ENCODE measurements around the gene ZNF385D.

The ZNF385D gene

DNA sequence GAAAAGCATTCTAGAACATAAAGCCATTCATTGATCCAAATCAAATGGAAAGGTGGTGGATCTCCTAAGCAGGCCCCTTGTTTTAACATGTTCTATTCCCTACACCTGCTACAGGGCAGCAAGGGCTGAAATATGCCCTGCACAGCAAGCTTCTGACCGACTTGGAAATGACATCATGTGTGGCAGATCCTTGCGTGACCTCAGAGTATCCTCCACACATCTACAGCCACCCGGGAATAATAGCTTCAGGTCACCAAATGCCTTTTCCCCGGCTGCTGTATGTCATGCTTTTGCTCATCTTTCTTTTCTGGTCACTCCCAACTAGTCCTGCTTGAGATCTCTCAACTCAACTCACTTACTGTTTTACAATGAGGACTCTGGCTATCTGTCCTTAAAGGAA, 158.2 kb downstream of the ZNF385D start:
- no peak overlapping the region for H3K4me3 ChIP-seq (ENCODE audit: low read depth, low read length)
- TF ChIP-seq, protein P1, sequence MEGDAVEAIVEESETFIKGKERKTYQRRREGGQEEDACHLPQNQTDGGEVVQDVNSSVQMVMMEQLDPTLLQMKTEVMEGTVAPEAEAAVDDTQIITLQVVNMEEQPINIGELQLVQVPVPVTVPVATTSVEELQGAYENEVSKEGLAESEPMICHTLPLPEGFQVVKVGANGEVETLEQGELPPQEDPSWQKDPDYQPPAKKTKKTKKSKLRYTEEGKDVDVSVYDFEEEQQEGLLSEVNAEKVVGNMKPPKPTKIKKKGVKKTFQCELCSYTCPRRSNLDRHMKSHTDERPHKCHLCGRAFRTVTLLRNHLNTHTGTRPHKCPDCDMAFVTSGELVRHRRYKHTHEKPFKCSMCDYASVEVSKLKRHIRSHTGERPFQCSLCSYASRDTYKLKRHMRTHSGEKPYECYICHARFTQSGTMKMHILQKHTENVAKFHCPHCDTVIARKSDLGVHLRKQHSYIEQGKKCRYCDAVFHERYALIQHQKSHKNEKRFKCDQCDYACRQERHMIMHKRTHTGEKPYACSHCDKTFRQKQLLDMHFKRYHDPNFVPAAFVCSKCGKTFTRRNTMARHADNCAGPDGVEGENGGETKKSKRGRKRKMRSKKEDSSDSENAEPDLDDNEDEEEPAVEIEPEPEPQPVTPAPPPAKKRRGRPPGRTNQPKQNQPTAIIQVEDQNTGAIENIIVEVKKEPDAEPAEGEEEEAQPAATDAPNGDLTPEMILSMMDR (conservative IDR thresholded peaks at IDR 0.05; ENCODE audit: low read depth, low read length): no peak
- no peak for DNase-seq (ENCODE audit: low read depth)

DNA sequence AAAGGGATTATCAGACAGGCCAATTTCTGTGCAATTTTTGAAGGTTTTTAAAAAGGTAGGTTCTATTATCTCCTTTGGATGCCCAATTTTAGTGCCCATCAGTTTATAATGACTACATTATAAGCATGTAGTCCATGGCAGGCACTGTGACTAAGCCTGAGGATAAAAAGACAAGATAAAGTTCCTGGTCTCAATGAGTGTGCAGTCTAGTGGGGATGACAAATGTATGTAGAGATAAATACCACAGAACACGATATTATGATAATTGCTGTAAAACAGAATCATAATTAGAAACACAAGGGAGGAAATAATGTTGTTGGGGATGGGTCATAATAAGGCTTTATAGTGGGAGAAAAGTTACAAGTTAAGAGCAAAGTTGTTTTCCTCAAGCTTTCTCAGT, 163.1 kb downstream of the ZNF385D start:
- no peak overlapping the region for H3K4me3 ChIP-seq (ENCODE audit: low read depth, low read length)
- TF ChIP-seq, protein P1 (conservative IDR thresholded peaks at IDR 0.05; ENCODE audit: low read depth, low read length): no peak
- DNase-seq (ENCODE audit: low read depth): no peak

DNA sequence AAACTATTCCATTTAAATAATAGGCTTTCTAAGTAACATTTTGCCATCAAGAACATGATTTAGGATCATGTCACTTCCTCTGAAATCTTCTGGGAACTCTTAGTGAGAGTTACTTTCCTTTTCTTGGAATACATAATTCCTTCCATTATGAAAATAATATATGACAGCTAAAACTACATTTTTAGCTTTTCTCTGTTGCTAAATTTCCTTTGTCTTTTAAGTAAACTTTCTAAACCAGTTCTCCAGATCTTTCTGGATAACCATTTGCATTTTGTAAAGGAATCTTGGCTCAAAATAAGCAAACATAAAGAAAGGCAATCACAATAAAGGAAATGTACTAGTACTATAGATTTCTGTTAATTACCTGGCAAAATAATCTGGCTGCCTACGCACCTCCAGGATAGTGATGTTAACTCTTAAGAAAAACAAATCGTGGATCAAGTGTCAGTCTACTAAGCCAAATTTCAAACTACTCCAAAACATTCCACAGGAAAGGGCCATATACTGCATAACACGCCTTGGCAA, 165.7 kb downstream of the ZNF385D start:
- DNase-seq (ENCODE audit: low read depth): no peak
- H3K4me3 ChIP-seq (ENCODE audit: low read depth, low read length): no peak overlapping the region
- TF ChIP-seq, protein P1 (conservative IDR thresholded peaks at IDR 0.05; ENCODE audit: low read depth, low read length): no peak

DNA sequence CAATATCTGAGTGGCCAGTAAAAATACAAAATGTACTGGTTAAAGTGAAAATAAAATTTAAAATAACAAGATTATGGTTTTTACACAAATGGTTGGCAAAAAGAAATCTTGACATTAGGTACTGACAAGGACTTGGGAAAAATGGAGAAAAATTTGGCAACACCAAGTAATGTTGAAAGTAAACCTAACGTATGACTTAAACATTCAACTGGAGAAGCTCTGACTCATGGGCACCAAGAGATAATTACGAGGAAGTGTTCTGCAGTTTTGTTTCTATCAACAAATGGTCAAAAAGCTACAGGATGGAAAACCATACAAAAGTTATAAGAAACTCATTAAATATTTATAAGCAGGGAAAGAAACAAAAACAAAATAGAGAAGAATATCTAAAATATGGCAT, 177.7 kb downstream of the ZNF385D start:
- DNase-seq (ENCODE audit: low read depth): peak; percentile 5
- TF ChIP-seq, protein P1 (conservative IDR thresholded peaks at IDR 0.05; ENCODE audit: low read depth, low read length): no peak
- no peak overlapping the region for H3K4me3 ChIP-seq (ENCODE audit: low read depth, low read length)

DNA sequence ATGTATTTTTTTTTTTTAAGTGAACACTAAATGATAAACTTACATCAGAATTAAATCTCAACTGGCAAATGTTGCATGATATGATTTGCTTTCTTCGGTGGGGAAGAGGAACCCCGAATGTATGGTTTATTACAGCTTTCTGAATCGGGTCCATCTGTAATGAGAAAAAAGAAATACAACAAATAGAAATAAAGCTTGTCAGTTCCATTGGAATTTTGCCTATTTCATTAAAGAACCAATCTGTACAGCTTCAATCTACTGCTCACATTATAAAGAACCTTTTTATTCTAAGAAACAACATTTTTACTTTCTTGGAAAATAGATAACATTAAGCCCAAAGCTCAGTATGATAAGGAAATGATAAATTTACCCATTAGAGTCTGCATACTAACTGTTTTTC, 186.5 kb downstream of the ZNF385D start:
- H3K4me3 ChIP-seq (ENCODE audit: low read depth, low read length): no peak overlapping the region
- DNase-seq (ENCODE audit: low read depth): no peak
- TF ChIP-seq, protein P1 (conservative IDR thresholded peaks at IDR 0.05; ENCODE audit: low read depth, low read length): no peak

DNA sequence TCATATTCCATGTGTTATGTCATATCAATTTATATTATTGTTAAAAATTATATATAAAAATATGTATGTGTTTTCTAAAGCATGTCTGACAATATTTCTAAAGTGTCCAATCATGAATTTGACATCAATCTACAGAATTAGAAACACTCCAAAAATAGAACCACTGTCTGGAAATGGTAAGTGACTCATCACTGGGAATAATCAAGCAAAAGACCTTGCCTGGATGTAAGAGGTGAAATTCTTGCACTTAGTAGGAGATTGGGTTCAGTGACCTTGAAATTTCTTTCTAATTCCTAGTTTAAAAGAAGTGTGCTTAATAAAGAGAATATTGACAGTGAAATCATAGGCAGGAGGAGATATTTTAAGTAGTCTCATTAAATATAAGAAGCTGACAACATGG, 188.8 kb downstream of the ZNF385D start:
- TF ChIP-seq, protein P1 (conservative IDR thresholded peaks at IDR 0.05; ENCODE audit: low read depth, low read length): no peak
- H3K4me3 ChIP-seq (ENCODE audit: low read depth, low read length): no peak overlapping the region
- peak; percentile 9 for DNase-seq (ENCODE audit: low read depth)

DNA sequence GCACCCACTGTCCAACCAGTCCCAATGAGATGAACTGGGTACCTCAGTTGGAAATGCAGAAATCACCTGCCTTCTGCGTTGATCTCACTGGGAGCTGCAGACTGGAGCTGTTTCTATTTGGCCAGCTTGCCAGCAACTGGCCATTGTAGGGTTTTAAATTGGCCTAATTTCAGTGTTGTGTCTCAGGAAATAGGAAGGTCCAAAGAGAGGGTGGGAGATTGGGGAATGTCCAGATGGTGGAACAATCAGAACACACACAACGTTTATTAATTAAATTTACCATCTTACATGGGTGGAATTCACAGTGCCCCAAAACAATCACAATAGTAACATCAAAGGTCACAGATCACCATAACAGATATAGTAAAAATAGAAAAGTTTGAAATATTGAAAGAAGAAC, 189.5 kb downstream of the ZNF385D start:
- no peak overlapping the region for H3K4me3 ChIP-seq (ENCODE audit: low read depth, low read length)
- TF ChIP-seq, protein P1 (conservative IDR thresholded peaks at IDR 0.05; ENCODE audit: low read depth, low read length): no peak
- no peak for DNase-seq (ENCODE audit: low read depth)
